GM08714 (cell line): ENCODE results near the gene ABAT.
"Not testable (repeated sequence)": the region's sequence is repeated elsewhere in the genome, so short reads cannot be mapped to it uniquely, and the experiment has no call there.

Experiments
- H3K4me3 ChIP-seq: fragments of 200-500 bp; sonication (Bioruptor generic); 2 replicates; pipeline ENCODE4 v1.5.1; 2014; ENCODE audit warnings: mild to moderate bottlenecking, low read length, inconsistent platforms
- ZNF274 ChIP-seq: IDR thresholded peaks from 2 replicates; pipeline ENCODE4 v1.6.1; 2012; ENCODE audit warnings: mild to moderate bottlenecking, low read depth, low read length

The ABAT gene

GRCh38 chr16:8644211-8645140, 29.9 kb upstream of the ABAT start:
- no peak for TF ChIP-seq ZNF274
- H3K4me3 ChIP-seq, result no peak overlapping the region

- TF ChIP-seq ZNF274, result no peak
- no peak overlapping the region for H3K4me3 ChIP-seq
These were observed 29.3 kb upstream of the ABAT start for GRCh38 chr16:8645141-8645521.

- no peak for TF ChIP-seq ZNF274
- H3K4me3 ChIP-seq, result no peak overlapping the region
These were observed 28.6 kb upstream of the ABAT start for GRCh38 chr16:8645831-8646230.

DNA sequence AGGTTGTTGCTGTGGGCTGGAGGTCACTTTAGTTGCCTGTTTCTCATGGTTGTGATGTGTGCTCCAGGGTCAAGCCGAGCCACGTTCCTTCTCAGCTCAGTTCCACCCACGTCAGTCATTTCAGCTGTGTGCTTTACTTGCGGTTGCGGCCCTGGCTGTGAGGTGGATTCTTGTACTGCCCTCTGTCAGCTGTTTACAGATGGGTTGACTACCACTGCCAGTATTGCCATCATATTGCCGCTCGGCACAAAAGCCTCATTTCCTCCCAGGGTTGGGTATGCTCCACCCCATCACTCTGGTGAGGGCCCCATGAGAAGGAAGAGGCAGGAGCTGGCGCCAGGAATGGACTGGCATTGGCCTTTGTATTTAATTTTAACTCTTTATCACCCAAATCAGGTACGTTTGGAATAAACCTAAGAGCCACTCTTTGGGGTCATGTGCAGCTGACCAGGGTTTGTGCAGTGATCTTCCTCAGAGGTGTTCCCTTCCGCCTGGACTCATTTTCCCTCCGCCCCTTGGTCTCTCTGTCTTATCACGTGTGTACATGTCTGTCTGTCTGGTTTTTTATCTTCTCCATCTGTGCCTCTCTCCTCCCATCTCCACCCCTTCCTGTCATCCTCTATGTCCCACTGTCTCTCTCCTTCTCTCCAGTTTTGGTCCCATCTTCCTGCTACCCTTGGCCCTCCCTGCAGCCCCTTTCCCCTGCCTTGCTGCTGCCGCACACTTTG, 27.9 kb upstream of the ABAT start:
- TF ChIP-seq ZNF274, result no peak
- H3K4me3 ChIP-seq, result no peak overlapping the region

- TF ChIP-seq ZNF274, result no peak
- no peak overlapping the region for H3K4me3 ChIP-seq
These were observed 26.6 kb upstream of the ABAT start for GRCh38 chr16:8647721-8648318.

DNA sequence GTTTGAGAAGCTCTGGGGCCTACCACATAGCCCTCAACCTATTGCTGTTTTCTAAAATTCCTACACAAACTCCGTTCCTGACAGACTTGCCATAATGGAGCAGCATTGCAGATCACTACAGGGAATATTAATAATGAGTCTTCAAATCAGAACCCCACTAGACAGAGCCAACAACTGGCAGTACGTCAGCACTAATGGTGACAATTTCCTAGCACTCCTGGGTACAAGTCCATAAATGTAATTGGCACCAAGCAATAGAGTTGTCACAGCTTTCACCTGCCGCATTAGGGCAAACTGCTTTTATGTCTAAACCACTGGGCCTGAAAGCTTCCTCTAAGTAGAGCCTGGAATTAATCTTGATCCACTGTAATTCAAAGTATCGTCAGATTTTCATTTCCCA, 25.5 kb upstream of the ABAT start:
- no peak overlapping the region for H3K4me3 ChIP-seq
- TF ChIP-seq ZNF274, result no peak

DNA sequence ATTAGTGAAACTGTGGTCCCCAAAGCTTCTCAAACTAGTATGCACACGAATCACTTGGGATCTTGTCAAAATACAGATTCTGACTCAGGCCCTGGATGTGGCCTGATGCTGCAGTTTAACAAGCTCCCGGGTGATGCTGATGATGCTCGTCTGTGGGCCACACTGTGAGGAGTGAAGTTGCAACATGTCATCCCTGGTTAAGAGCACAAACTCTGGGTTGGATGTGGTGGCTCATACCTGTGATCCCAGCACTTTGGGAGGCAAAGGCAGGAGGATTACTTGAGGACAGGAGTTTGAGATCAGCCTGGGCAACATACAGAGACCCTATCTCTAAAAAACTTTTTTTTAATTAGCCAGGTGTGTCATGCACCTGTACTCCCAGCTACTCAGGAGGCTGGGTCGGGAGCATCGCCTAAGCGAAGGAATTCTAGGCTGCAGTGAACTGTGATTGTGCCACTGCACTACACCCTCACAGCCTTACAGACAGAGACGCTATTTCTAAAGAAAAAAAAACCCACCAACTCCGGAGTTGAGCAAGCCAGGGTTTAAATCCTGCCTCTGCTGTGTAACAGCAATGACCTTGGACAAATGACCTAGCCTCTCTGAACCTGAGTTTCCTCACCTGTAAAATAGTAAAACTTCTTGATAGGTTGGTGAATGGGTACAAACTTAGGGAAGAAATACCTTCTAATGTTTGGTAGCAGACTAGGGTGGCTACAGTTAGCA, 24.4 kb upstream of the ABAT start:
- TF ChIP-seq ZNF274, result no peak
- H3K4me3 ChIP-seq, result no peak overlapping the region

DNA sequence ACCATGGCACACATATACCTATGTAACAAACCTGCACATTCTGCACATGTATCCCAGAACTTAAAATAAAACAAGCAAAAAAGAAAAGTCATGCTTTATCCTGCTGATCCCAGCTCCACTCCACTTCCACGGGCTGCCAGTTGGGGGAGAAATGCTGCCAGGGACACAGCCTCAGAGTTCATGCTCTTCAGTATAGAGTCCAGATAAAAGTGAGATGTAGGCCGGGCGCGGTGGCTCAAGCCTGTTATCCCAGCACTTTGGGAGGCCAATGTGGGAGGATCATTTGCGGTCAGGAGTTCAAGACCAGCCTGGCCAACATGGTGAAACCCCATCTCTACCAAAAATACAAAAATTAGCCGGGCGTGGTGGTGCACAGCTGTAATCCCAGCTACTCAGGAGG, 22.5 kb upstream of the ABAT start:
- not testable (repeated sequence) for H3K4me3 ChIP-seq

DNA sequence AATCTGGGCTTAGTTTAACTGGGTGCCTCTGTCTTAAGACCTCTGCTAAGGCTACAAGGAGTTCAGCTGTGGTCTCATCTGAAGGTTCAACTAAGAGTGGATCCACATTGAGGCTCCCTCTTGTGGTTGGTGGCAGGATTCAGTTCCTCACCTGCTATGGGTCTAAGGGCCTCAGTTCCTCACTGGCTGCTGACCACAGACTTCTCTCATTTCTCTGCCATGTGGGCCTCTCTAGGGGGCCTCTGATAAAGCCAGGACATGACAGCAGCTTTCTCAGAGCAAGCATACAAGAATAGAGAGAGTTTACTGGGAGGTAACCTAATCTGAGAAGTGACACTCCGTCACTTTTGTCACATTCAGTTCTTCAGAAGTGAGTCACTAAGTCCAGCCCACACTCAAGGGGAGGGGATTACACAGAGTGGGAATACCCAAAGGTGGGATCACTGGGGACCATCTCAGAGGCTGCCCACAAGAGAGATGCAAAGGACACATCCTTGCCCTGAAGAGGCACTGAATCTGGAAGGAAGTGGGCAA, 19.2 kb upstream of the ABAT start:
- no peak for TF ChIP-seq ZNF274
- no peak overlapping the region for H3K4me3 ChIP-seq

DNA sequence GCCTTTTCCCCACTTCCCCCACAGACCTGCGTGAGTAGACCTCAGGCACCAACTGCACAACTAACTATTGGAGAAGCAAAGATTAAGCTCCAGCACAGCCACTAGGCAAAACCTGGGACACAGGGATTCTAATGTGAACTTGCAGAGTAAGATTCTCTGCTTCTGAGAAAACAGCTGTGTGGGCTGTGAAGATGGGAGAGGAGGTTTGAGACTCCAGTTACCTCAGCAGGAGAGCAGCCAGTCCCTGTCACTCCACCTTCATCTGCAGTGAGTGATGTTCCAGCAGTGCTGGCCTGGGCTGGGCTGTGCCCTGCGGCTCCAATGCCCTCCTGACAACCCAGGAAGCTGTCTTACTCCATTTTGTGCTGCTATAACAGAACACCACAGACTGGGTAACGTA, 18.0 kb upstream of the ABAT start:
- no peak for TF ChIP-seq ZNF274
- no peak overlapping the region for H3K4me3 ChIP-seq

DNA sequence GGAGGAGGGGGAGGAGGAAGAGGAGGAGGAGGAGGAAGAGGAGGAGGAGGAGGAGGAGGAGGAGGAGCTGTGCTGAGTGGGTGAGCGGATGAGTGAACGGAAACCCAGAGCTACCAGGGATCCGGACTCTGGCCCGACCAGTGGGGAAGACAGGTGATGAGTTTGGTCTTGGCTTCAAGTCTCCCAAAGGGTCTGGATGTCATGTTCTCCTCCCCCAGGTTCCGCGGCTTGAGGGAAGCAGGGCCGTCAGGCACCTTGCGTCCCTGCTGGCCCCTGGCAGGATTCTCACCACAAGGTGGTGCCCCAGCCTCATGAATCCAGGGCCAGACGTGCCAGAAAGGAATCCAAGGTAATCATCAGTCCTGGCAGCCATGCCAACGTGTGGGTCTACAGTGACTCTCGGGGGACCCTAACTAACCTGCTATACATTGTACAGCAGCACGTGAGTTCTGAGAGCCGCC, 13.5 kb upstream of the ABAT start:
- no peak for TF ChIP-seq ZNF274
- no peak overlapping the region for H3K4me3 ChIP-seq

GRCh38 chr16:8661703-8662102, 12.7 kb upstream of the ABAT start:
- no peak for TF ChIP-seq ZNF274
- no peak overlapping the region for H3K4me3 ChIP-seq

- TF ChIP-seq ZNF274, result no peak
- H3K4me3 ChIP-seq, result no peak overlapping the region
These were observed 11.0 kb upstream of the ABAT start for GRCh38 chr16:8663192-8664089.

DNA sequence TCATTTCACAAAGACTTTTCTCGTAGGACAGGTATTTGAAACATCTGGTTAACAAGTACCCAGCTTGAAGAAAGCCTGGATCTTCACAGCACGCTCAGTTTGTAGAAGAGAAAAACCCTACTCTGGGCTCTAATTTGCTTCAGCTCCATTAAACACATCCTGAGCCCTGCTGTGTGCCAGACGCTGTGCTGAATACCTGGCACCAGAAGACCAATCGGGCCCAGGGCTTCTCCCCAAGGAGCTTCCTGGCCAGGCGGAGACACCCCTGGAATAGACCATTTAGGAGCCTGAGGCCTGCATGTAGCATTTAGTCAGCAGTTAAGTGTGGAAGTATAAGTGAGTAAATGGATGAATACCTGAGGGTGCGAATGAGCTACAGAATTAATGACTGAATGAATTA, 8.9 kb upstream of the ABAT start:
- no peak for TF ChIP-seq ZNF274
- no peak overlapping the region for H3K4me3 ChIP-seq
